AG09319 (cell line): Measurements from ENCODE around the gene ZNF236.

Experiments used
- DNase-seq: peaks from one replicate; pipeline ENCODE4 v3.0.0-alpha.2; 2010; ENCODE audit warnings: low read depth; ENCODE audit errors: extremely low read depth
- TF ChIP-seq, protein P1 (sequence below): IDR thresholded peaks from 2 replicates; pipeline ENCODE4 v1.5.1; 2011; ENCODE audit warnings: low read depth, mild to moderate bottlenecking, inconsistent platforms, low read length, moderate library complexity

ZNF236 gene

DNA sequence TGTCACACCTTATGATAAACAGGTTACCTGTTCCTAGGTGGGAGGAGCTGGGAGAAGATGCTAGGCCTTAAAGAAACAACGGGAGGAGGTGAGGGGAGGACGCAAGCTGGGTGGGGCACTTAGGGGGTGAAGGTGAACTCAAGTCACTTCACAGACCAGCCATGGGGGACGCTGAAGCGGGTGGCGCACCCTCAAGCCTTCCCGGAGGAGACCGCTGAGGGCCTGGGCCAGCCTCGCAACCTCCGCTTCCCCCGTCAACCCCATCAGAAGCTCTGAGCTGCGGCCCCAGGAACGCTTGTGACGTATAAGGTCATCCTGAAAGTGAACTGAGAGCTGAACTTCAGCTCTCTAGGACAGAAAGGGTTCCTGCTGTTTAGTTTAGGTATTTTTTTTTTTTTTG lies 176.7 kb downstream of the ZNF236 start:
- TF ChIP-seq, protein P1, sequence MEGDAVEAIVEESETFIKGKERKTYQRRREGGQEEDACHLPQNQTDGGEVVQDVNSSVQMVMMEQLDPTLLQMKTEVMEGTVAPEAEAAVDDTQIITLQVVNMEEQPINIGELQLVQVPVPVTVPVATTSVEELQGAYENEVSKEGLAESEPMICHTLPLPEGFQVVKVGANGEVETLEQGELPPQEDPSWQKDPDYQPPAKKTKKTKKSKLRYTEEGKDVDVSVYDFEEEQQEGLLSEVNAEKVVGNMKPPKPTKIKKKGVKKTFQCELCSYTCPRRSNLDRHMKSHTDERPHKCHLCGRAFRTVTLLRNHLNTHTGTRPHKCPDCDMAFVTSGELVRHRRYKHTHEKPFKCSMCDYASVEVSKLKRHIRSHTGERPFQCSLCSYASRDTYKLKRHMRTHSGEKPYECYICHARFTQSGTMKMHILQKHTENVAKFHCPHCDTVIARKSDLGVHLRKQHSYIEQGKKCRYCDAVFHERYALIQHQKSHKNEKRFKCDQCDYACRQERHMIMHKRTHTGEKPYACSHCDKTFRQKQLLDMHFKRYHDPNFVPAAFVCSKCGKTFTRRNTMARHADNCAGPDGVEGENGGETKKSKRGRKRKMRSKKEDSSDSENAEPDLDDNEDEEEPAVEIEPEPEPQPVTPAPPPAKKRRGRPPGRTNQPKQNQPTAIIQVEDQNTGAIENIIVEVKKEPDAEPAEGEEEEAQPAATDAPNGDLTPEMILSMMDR: no peak
- no peak for DNase-seq

DNA sequence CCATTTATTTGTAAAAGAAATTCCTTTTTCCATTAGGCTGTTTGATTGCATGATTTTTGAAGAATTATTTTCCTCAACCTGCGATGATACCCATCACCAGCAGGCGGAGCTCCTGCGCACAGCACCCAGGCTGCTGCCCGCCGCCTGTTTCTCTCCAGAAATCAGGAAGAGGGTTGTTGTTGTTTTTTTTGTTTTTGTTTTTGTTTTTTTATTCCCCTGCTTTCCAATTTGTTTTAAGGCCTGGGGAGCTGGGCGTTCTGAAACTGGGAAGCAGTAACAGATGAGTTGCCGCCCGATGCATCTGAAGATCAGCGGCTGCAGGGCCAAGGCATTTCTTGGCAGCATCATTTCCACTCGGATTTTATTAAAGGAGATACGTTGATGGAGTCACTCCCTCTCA lies 178.2 kb downstream of the ZNF236 start:
- TF ChIP-seq, protein P1: no peak; the same call in none of the 2 replicates
- DNase-seq: no peak

DNA sequence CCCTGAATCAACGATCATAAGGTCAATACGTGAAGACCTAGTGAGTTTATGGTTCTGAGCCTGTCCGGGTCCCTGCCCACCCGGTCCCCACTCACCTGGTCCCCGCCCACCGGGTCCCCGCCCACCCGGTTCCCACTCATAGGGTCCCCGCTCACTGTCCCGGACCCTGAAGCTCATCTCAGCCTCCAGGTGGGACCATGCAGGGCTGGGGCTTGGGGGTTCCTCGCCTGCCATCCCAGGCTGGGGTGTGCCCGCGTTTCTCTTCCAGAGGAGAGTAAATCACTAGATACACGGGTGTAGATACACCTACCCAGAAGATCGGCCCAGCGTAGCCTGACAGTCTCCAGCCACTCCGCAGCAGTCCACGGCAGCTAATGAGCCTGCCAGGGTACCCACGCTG lies 178.7 kb downstream of the ZNF236 start:
- TF ChIP-seq, protein P1: no peak
- DNase-seq: no peak

DNA sequence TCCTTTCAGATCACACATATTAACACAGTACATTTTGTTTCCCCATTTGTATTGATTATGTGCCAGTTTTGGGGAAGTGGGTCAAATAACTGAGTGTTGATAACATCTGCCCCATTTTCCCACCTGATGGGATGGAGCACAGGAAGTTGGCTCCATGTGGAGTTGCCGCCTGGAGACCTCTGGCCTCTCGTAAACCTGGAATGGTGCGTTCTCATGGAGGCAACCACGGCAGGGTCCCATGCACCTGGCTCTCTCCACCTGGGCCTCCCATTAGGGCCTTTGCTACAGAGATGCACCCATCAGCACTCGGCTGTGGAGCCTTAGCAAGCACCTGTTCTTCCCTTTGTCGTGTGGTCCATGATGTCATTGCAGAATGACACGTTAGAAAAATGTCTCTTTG lies 179.6 kb downstream of the ZNF236 start:
- TF ChIP-seq, protein P1: no peak
- DNase-seq: no peak

DNA sequence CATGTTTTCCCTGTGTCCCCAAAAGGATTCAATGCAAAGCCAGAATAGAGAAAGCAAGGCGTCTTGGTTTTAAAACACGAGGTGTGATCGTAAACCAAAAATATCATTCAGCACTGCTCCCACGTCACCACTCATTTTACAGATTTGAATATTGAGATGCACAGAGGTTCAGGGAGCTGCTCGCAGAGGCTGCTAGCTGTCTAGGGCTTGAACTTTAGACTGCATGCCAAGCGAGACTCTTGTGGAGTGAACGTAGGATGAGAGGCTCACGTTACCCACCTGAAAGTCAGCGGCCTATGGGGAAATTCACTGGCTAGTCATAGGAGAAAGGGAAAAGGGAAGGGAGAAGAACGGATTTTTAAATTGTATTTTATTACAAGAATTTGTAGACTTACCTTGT lies 180.1 kb downstream of the ZNF236 start:
- TF ChIP-seq, protein P1: no peak
- no peak for DNase-seq

DNA sequence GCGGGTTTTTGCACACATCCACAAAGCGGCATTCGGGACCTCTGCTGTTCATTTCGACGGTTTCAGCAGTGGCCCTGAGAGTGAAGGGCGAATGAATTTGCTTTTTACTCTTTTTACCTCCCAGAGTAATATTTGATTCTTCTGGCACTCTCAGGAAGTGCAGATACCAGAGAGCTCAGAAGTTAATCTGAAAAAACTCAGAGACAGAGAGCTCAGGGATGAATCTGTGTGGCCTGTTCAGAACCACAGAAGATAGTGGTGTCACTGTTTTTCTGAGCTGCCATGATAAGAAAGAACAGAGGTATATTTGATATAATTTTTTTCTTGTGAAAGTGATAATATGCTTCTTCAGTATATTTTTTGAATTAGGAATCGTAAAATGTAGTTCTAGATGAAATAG lies 181.0 kb downstream of the ZNF236 start:
- DNase-seq: no peak
- TF ChIP-seq, protein P1: no peak

DNA sequence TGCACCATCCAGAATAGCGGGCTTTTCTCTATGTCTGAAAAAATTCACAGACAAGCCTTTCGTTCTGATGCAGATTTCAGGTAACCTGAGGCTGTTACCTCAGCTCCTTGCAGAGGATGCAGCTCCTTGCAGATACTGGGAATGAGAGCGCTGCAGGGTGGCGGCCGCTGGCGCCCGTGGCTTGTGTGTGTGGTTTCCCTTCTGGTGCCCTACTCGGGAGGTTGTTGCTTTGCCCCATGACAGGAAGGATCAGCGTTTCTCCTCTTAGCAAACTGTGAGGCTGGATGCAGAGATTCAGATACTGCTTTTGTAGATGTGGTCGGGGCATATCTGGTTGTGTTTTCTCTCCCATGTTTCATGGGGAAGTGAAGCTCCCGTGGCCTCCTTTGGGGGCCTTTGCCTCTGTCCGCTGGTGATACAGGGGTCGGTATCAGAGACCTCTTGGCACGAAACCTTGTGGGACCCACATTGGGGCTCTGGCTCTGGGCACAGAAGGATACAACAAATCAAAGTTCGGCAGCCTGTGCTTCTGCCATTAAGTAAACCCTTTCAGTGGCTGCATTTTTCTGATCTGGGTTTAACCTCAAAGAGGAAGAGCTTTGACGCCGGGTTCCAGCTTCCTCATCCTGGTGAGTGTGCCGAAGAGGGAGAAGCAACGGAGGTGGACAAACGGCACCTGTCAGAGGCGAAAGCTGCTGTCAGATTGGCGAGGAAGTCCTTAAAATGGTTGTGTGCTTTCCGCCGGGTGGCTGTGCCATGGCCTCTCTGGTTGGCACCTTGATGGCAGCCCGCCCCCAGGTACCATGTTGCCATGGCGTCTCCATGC lies 182.4 kb downstream of the ZNF236 start:
- TF ChIP-seq, protein P1: no peak

More for the DNA sequence above, 182.4 kb downstream of the ZNF236 start:
- DNase-seq: no peak
